K562 (cell line): ENCODE results near the gene ABCB6. TPM values are rescaled to one million over a fixed set of nuclear protein-coding genes. Genes with fewer than 3 reads are reported as not detected.

ENCODE experiments used
- ATAC-seq: fragments of 200-7000 bp; cut with Tn5 transposase; 3 replicates; pipeline ENCODE4 v1.9.1; 2020; ENCODE audit warnings: moderate library complexity
- BruUV-seq: library from RNA; stranded (reverse); fragments of 400-500 nt; replicated peaks from 2 replicates; lab custom pipeline; 2021; lab: Mats Ljungman, UMichigan
- CTCF ChIA-PET: fragments of 300-600 bp; formaldehyde crosslinking; extraction: SDS; loops from one replicate; lab custom pipeline; 2021; ENCODE audit warnings: low intra/inter-chr PET ratio; lab: Yijun Ruan, JAX
- POLR2A ChIA-PET: fragments of 300-600, 350-650 bp; sonication (Branson Sonifier 250); formaldehyde crosslinking; extraction: SDS; loops from one replicate; lab custom pipeline; 2021; ENCODE audit warnings: antibody characterized with exemption, inconsistent platforms; lab: Yijun Ruan, JAX
- DNase-seq, 4 experiments: peaks; one replicate each; pipeline versions ENCODE4 v3.0.0 to v3.0.0-alpha.2; 2011 to 2018; ENCODE audit warnings: low spot score in 3 of 4, mixed read lengths in 3 of 4; ENCODE audit errors: extremely low read depth in 1 of 4
- FAIRE-seq: peaks from 2 replicates; lab custom pipeline; 2011; peaks lifted over from hg19 to GRCh38; lab: Jason Lieb, UNC
- H2AFZ ChIP-seq: 2 replicates; pipeline ENCODE4 v1.6.0; 2011; ENCODE audit warnings: low read depth, low read length, control low read depth, inconsistent platforms
- H3K27ac ChIP-seq: fragments of 200-600 bp; 3 replicates; pipeline ENCODE4 v1.8.0; 2011; ENCODE audit warnings: low read depth, mild to moderate bottlenecking, control low read depth, inconsistent platforms, low read length, moderate library complexity, mixed read lengths; ENCODE audit errors: extremely low read depth
- H3K27me3 ChIP-seq, 2 experiments: fragments of 300-600 bp in 1 of 2; 2 replicates in 1 of 2; 3 replicates in 1 of 2; pipeline versions ENCODE4 v1.6.0 to v1.8.0; 2011; ENCODE audit warnings: inconsistent platforms in 2 of 2, low read length in 2 of 2, mild to moderate bottlenecking in 1 of 2, mixed read lengths in 1 of 2, moderate library complexity in 1 of 2; ENCODE audit not compliant: control insufficient read depth in 2 of 2, insufficient read depth in 2 of 2
- H3K36me3 ChIP-seq: fragments of 300-600 bp; 3 replicates; pipeline ENCODE4 v1.8.0; 2011; ENCODE audit warnings: mild to moderate bottlenecking, low read length, inconsistent platforms; ENCODE audit not compliant: control insufficient read depth, insufficient read depth
- H3K4me1 ChIP-seq, 2 experiments: fragments of 200-600 bp in 1 of 2; replicated peaks in 1 of 2; 2 replicates in 1 of 2; 3 replicates in 1 of 2; pipeline versions ENCODE4 v1.5.1 to v1.8.0; 2011; ENCODE audit warnings: inconsistent platforms in 2 of 2, low read length in 2 of 2, mild to moderate bottlenecking in 1 of 2, mixed read lengths in 1 of 2, moderate library complexity in 1 of 2; ENCODE audit not compliant: control insufficient read depth in 2 of 2, insufficient read depth in 2 of 2
- H3K4me2 ChIP-seq: 2 replicates; pipeline ENCODE4 v1.6.1; 2011; ENCODE audit warnings: low read length, control low read depth, inconsistent platforms, mixed read lengths; ENCODE audit not compliant: insufficient read depth
- H3K4me3 ChIP-seq: fragments of 200-600 bp; sonication (generic), shearing (Covaris generic); 2 replicates; pipeline ENCODE4 v1.5.1; 2016; ENCODE audit warnings: control low read depth, inconsistent platforms
- H3K79me2 ChIP-seq: fragments of 200-600 bp; 3 replicates; pipeline ENCODE4 v1.8.0; 2011; ENCODE audit warnings: low read length, inconsistent platforms; ENCODE audit not compliant: control insufficient read depth, insufficient read depth
- H3K9ac ChIP-seq, 2 experiments: 2 replicates each; pipeline versions ENCODE4 v1.6.0 to v1.6.1; 2011; ENCODE audit warnings: low read depth in 2 of 2, low read length in 2 of 2, control low read depth in 1 of 2, inconsistent platforms in 1 of 2, mild to moderate bottlenecking in 1 of 2, mixed read lengths in 1 of 2; ENCODE audit not compliant: insufficient read depth in 1 of 2
- H3K9me1 ChIP-seq: one replicate; pipeline ENCODE4 v1.6.0; 2011; ENCODE audit warnings: inconsistent platforms, mild to moderate bottlenecking, low read length, moderate library complexity; ENCODE audit not compliant: control insufficient read depth, insufficient read depth
- H3K9me3 ChIP-seq: replicated peaks from 2 replicates; pipeline ENCODE4 v1.5.1; 2011; ENCODE audit warnings: low read depth, low read length, inconsistent platforms; ENCODE audit not compliant: control insufficient read depth, insufficient read depth
- H4K20me1 ChIP-seq: replicated peaks from 2 replicates; pipeline ENCODE4 v1.6.1; 2011; ENCODE audit warnings: low read length, inconsistent platforms, mixed read lengths; ENCODE audit not compliant: control insufficient read depth, insufficient read depth
- CEBPG ChIP-seq, 3 experiments: fragments of 200-800 bp in 1 of 3; sonication (Bioruptor generic) in 1 of 3; sonication (generic) in 1 of 3; formaldehyde crosslinking in 1 of 3; IDR thresholded peaks in 2 of 3; conservative IDR thresholded peaks in 1 of 3; 2 replicates each; pipeline versions ENCODE4 v1.6.1 to v1.8.0; 2016 to 2022; ENCODE audit warnings: missing compliant biosample characterization in 2 of 3, missing genetic modification characterization in 2 of 3, mild to moderate bottlenecking in 1 of 3, missing genetic modification reagents in 1 of 3
- KDM5B ChIP-seq: fragments of 200-600 bp; sonication (generic); IDR thresholded peaks from 2 replicates; pipeline ENCODE4 v1.6.1; 2012; ENCODE audit warnings: low read depth, mild to moderate bottlenecking, moderate library complexity, low read length, control low read depth, inconsistent platforms; ENCODE audit not compliant: insufficient replicate concordance
- TFAP4 ChIP-seq: sonication (generic); formaldehyde crosslinking; IDR thresholded peaks from 2 replicates; pipeline ENCODE4 v1.8.0; 2022; ENCODE audit warnings: missing genetic modification reagents, mild to moderate bottlenecking, moderate library complexity, borderline replicate concordance
- ZNF431 ChIP-seq: sonication (generic); formaldehyde crosslinking; IDR thresholded peaks from 2 replicates; pipeline ENCODE4 v1.8.0; 2022; ENCODE audit warnings: mild to moderate bottlenecking, missing genetic modification reagents
- ZNF740 ChIP-seq, 3 experiments: fragments of 200-800 bp in 1 of 3; sonication (Bioruptor generic) in 1 of 3; sonication (generic) in 1 of 3; formaldehyde crosslinking in 1 of 3; IDR thresholded peaks; 2 replicates each; pipeline versions ENCODE4 v1.6.1 to v1.8.0; 2016 to 2022; ENCODE audit warnings: mild to moderate bottlenecking in 2 of 3, missing compliant biosample characterization in 2 of 3, missing genetic modification characterization in 2 of 3, missing genetic modification reagents in 1 of 3
- WGBS: fragments of 100-300 bp; shearing (Covaris generic); methylation state at CpG from one replicate; pipeline ENCODE4 v1.1.6; 2016; ENCODE audit warnings: low coverage, mixed read lengths; ENCODE audit not compliant: insufficient coverage; ENCODE audit errors: missing lambda C conversion rate; 5-methylcytosine and 5-hydroxymethylcytosine counted together
- in situ Hi-C: fragments of 300-500 bp; cut with MboI; formaldehyde crosslinking; loops from 4 replicates; pipeline ENCODE4 v1.15.0; 2018; ENCODE audit warnings: inconsistent platforms, mixed read lengths
- intact Hi-C: fragments of 100-400 bp; cut with micrococcal nuclease; formaldehyde crosslinking; loops from 2 replicates; pipeline ENCODE4 v1.14.2; 2022
- polyA plus RNA-seq, 8 experiments: library from polyadenylated mRNA; depleted of rRNA in 4 of 8; stranded (reverse) in 5 of 8; unstranded in 3 of 8; fragments of >200 nt; fragmentation: Nextera tagmentation in 2 of 8; fragmentation: Illumina TruSeq in 1 of 8; extraction: Ambion mirVana in 2 of 8; extraction: Trizol in 1 of 8; gene quantifications; 2 replicates each; pipeline versions ENCODE4 v1.2.1 to v1.2.3, GENCODE V29; 2011 to 2014; ENCODE audit warnings: inconsistent platforms in 1 of 8, missing spikeins in 1 of 8
- total RNA-seq, 7 experiments: library from RNA; depleted of rRNA in 6 of 7; stranded (reverse); fragments of >200 nt in 6 of 7; fragmentation: Illumina TruSeq in 2 of 7; extraction: Trizol in 2 of 7; gene quantifications; 2 replicates each; pipeline versions ENCODE4 v1.2.1 to v1.2.3, GENCODE V29; 2011 to 2021; ENCODE audit warnings: low replicate concordance in 1 of 7
- TF ChIP-seq, protein P1 (sequence below): fragments of 450-650 bp; IDR thresholded peaks from 2 replicates; pipeline ENCODE4 v1.6.1; 2016; ENCODE audit warnings: low read depth

Gene ABCB6
- total and polyA plus RNA-seq, 9 of the 15 experiments (the other 6 are each of a cell fraction or from before 2014, with no cell fraction given): 3.7 to 29.8 (median 16.8) TPM

DNA sequence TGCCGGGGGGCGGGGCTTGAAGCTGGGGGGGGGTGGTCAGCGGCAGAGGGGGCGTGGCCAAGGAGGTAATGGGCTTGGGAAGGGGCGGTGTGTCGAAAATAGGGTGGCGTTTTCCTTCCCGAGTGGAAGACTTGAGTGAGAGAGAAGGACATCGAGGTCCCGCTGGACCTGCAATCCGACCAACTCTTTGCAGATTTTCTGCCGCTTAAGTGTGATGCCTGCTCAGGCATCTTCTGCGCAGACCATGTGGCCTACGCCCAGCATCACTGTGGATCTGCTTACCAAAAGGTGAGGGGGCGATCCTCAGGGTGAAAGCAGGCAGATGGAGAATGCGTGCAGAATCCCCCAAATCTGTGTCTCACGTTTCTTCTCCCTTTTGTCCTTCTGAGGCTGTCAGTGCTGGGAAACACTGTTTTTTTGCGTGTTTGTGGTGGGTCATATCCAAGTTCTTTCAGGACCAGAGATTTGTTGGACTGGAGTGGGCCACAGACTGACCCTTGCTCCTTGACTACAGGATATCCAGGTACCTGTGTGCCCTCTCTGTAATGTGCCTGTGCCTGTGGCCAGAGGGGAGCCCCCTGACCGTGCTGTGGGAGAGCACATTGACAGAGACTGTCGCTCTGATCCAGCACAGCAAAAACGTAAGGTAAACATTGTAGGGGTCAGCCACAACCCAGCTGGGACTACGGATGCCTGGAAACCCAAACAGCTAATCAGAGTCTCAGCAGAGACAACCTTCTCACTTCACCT is 11.4 kb downstream of the ABCB6 start:
- Histone ChIP-seq H3K9ac (peak overlapping the region; percentile 38 to 93), H4K20me1 (peaks cover 11% of the 10 kb centered on the region; the same call in 1 of the 2 replicates), H3K4me3 (peak overlapping the region; percentile 61), H3K27me3 (no peaks in the 10 kb centered on the region), H3K9me3 (0 out of 2 replicates have a peak, but pooled peaks cover 2% of the 10 kb centered on the region), H3K4me2 (peak overlapping the region; percentile 84), H3K4me1 (peaks cover 16 to 17% of the 10 kb centered on the region in 2 experiments; a peak in 4 of 5 replicates), H3K36me3 (peaks cover 46% of the 10 kb centered on the region; the same call in 2 of the 3 replicates), H2AFZ (no peak overlapping the region), H3K27ac (peak overlapping the region; percentile 75; the same call in 2 of the 3 replicates), H3K79me2 (no peaks in the 10 kb centered on the region), H3K9me1 (no peaks in the 10 kb centered on the region)
- peak; percentile 67 for FAIRE-seq
- POLR2A ChIA-PET: interaction anchor here (0.7 to 1.4 kb wide), 6 partner anchors 8 to 72 kb away, joined by 3 to 6 read pairs (median 4); partner anchors contain the start of gene DNAJB2
- CTCF ChIA-PET: no interaction called here
- no peak; the same call in 2 of the 3 replicates for ATAC-seq
- TF ChIP-seq TFAP4 (CRISPR knock-in tag): peak; percentile 32; the same call in 1 of the 2 replicates
- peak; percentile 3 for TF ChIP-seq KDM5B
- TF ChIP-seq, protein P1, sequence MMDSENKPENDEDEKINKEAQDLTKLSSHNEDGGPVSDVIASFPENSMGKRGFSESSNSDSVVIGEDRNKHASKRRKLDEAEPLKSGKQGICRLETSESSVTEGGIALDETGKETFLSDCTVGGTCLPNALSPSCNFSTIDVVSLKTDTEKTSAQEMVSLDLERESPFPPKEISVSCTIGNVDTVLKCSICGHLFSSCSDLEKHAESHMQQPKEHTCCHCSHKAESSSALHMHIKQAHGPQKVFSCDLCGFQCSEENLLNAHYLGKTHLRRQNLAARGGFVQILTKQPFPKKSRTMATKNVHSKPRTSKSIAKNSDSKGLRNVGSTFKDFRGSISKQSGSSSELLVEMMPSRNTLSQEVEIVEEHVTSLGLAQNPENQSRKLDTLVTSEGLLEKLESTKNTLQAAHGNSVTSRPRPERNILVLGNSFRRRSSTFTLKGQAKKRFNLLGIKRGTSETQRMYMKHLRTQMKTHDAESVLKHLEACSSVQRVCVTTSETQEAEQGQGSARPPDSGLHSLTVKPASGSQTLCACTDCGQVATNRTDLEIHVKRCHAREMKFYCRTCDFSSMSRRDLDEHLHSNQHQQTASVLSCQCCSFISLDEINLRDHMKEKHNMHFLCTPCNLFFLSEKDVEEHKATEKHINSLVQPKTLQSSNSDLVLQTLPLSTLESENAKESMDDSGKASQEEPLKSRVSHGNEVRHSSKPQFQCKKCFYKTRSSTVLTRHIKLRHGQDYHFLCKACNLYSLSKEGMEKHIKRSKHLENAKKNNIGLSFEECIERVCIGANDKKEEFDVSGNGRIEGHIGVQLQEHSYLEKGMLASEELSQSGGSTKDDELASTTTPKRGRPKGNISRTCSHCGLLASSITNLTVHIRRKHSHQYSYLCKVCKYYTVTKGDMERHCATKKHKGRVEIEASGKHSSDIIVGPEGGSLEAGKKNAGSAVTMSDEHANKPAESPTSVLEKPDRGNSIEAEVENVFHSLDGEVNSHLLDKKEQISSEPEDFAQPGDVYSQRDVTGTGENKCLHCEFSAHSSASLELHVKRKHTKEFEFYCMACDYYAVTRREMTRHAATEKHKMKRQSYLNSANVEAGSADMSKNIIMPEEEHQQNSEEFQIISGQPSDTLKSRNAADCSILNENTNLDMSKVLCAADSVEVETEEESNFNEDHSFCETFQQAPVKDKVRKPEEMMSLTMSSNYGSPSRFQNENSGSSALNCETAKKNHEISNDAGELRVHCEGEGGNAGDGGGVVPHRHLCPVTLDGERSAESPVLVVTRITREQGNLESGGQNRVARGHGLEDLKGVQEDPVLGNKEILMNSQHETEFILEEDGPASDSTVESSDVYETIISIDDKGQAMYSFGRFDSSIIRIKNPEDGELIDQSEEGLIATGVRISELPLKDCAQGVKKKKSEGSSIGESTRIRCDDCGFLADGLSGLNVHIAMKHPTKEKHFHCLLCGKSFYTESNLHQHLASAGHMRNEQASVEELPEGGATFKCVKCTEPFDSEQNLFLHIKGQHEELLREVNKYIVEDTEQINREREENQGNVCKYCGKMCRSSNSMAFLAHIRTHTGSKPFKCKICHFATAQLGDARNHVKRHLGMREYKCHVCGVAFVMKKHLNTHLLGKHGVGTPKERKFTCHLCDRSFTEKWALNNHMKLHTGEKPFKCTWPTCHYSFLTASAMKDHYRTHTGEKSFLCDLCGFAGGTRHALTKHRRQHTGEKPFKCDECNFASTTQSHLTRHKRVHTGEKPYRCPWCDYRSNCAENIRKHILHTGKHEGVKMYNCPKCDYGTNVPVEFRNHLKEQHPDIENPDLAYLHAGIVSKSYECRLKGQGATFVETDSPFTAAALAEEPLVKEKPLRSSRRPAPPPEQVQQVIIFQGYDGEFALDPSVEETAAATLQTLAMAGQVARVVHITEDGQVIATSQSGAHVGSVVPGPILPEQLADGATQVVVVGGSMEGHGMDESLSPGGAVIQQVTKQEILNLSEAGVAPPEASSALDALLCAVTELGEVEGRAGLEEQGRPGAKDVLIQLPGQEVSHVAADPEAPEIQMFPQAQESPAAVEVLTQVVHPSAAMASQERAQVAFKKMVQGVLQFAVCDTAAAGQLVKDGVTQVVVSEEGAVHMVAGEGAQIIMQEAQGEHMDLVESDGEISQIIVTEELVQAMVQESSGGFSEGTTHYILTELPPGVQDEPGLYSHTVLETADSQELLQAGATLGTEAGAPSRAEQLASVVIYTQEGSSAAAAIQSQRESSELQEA: peak; percentile 49; the same call in 1 of the 2 replicates
- peak; percentile 12; the same call in 1 of the 2 replicates for TF ChIP-seq ZNF740 (CRISPR knock-in tag; IDR thresholded peaks at IDR 0.05)
- no peak; a peak in 1 of 4 replicates for TF ChIP-seq ZNF740 (tag; IDR thresholded peaks at IDR 0.05)
- TF ChIP-seq ZNF431: no peak
- no peak for TF ChIP-seq CEBPG (CRISPR knock-in tag; IDR thresholded peaks at IDR 0.05)
- TF ChIP-seq CEBPG (tag; conservative IDR thresholded peaks at IDR 0.05 in 1 of 2, IDR thresholded peaks at IDR 0.05 in 1 of 2): no peak
- in situ Hi-C loops (loop anchor here (5.0 kb wide), 1 partner anchor 35 kb away; the partner anchor contains the start of gene SLC23A3), intact Hi-C loops (loop anchor here (2.0 kb wide), 1 partner anchor 31 kb away; the partner anchor contains the start of gene CNPPD1)
- peak in 1 of 4 experiments; percentile 90 for DNase-seq
- TSS peak; percentile 82 for BruUV-seq
- WGBS: 31% methylated on average over 11 of the region's 22 CpGs
